Limb (tissue), 2 donors: ENCODE results near the gene SLC25A51.
"Not testable (repeated sequence)": the region's sequence is repeated elsewhere in the genome, so short reads cannot be mapped to it uniquely, and the experiment has no call there.

Experiments
- DNase-seq, 2 donors: peaks; one replicate each; pipeline ENCODE4 v3.0.0-alpha.2; 2016; ENCODE audit errors: extremely low spot score in 2 of 2

The SLC25A51 gene

GRCh38 chr9:37905776-37906175 lies 1.8 kb upstream of the SLC25A51 start:
- no peak for DNase-seq

GRCh38 chr9:37905131-37905505 lies 1.2 kb upstream of the SLC25A51 start:
- no peak for DNase-seq

- DNase-seq = no peak
Observed at GRCh38 chr9:37904445-37905130, 661 bp upstream of the SLC25A51 start.

- DNase-seq = no peak
Observed at GRCh38 chr9:37902796-37903646, 906 bp downstream of the SLC25A51 start.

GRCh38 chr9:37902131-37902530 lies 1.8 kb downstream of the SLC25A51 start:
- no peak for DNase-seq

DNA sequence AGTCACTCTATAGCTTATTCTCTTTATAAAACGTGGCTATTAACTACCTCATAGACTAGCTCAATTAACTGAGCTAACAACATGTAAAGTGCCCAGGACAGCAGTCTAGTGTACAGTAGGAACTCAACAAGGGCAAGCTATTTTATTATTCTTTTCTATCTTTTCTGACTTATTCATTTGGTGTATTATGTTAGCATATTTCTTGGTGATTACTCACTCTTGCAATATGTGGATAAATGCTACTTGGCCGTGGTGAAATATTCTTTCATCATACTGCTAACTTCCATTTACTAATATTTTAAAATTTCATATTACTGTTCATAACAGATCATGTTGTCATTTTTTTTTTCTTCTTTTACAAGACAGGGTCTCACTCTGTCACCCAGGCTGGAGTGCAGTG lies 4.9 kb downstream of the SLC25A51 start:
- DNase-seq = no peak

GRCh38 chr9:37897665-37898064 lies 6.3 kb downstream of the SLC25A51 start:
- DNase-seq = no peak

- DNase-seq = no peak
Observed at GRCh38 chr9:37892063-37892462, 11.9 kb downstream of the SLC25A51 start.

GRCh38 chr9:37891042-37891441 lies 12.9 kb downstream of the SLC25A51 start:
- not testable (repeated sequence) for DNase-seq

GRCh38 chr9:37889536-37889935 lies 14.4 kb downstream of the SLC25A51 start:
- DNase-seq = no peak

GRCh38 chr9:37887977-37888583 lies 15.8 kb downstream of the SLC25A51 start:
- DNase-seq = not testable (repeated sequence)

GRCh38 chr9:37880916-37881479 lies 22.9 kb downstream of the SLC25A51 start:
- no peak for DNase-seq

DNA sequence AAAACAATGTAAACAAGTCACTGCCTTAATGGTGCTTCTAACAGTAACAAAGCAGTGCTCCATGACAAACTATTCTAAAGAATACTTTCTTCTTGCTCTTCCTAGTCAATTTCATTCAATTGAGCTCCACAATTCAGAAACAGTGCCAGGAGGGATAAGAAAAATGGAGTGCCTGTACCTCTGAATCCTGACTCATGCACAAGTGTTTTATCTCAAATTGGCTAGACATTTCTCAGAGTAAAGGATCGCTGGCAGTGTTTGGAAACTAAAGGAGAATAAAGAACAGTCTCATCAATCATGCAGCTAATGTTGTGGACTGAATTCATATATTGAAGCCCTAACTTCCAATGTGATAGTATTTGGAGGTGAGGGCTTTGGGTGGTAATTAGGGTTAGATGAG lies 27.6 kb downstream of the SLC25A51 start:
- no peak for DNase-seq

GRCh38 chr9:37873955-37874354 lies 30.0 kb downstream of the SLC25A51 start:
- no peak for DNase-seq

DNA sequence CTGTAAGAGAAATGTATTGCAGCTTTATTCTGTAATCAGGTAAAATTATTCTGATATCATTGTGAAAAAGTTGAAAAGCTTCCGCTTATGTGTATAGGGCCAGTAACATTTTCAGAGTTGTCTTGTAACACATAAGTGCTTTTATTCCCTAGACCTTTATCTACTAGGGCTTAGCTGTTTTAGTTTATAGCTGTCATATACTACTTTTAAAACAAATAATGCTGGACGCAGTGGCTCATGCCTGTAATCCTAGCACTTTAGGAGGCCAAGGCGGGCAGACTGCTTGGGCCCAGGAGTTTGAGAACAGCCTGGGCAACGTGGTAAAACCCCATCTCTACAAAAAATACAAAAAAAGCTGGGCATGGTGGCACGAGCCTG lies 33.1 kb downstream of the SLC25A51 start:
- DNase-seq = no peak

DNA sequence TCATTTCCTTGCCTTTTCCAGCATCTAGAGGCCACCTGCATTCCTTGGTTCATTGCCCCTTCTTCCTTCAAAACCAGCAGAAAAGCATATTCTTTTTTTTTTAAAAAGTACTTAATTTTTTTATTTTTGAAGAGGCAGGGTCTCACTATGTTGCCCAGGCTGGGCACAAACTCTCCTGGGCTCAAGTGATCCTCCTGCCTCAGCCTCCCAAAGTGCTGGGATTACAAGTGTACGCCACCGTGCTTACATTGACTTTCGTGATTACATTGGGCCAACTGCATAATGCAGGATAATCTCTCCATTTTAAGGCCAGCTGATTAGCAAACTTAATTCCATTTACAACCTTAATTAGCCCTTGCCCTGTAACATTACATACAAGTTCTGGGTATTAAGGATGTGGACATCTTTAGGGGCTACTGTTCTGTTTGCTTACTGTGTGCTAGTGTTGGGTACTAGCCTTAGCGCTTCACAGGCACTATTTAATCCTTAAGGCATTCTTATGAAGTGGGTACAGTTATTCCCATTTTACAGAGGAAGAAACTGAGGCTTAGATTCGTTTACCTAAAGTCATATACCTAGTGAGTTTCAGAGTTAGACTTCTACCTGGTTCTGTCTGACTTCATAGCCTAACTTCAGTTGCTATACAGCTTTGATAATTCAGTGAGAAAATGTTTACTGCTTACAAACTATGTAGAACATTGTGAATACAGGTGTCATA lies 33.7 kb downstream of the SLC25A51 start:
- no peak for DNase-seq

- DNase-seq = no peak
Observed at GRCh38 chr9:37862530-37862929, 41.4 kb downstream of the SLC25A51 start.

DNA sequence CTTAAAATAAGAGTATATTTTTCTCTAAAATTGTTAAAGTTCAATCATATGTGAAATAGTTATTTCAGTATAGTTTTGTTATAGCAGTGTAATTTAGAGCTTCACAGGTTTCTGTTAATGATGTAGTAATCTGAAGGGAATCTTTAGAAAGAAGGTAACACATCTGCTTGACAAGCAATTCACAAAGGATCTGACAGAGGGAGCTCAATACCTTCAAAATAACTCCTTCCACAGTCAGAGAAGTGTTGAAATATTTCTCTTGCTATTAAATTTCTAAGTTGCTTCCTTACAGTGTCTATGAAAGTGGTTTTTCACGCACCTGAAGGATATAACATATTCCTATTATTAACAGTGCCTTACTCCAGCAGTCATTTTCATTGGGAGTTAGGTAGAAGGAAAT lies 44.9 kb downstream of the SLC25A51 start:
- DNase-seq = no peak

GRCh38 chr9:37856551-37856950 lies 47.4 kb downstream of the SLC25A51 start:
- DNase-seq = no peak

DNA sequence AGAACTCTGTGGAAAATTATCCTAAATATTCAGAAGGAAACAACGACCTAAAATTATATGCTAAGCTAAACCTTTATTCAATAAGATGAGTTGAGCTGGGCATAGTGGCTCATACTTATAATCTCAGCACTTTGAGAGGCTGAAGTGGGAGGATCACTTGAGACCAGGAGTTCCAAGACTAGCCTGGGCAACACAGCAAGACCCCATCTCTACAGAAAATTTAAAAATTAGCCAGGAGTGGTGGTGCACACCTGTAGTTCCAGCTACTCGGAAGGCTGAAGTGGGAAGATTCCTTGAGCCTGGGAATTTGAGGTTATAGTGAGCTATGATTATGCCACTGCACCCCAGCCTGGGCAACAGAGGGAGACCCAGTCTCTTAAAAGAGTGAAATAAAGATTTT lies 51.7 kb downstream of the SLC25A51 start:
- no peak for DNase-seq

DNA sequence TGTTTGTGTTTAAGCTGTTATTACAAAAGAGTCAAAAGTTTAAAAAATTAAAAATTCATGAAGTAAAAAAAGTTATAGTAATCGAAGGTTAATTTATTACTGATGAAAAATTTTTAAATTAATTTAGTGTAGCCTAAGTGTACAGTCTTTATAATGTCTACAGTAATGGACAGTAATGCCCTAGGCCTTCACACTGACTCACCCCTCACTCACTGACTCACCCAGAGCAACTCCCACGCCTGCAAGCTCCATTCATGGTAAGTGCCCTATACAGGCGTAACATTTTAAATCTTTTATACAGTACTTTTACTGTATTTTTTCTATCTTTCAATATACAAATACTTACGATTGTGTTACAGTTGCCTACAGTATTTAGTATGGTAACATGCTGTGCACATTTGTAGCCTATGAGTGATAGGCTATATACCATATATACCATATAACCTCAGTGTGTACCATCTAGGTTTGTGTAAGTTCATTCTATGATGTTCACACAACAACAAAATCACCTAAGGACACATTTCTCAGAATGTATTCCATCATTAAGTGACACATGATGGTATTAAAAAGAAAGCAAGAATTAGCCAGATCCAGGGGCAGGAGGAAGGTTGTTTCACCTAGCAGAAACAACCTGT lies 63.2 kb downstream of the SLC25A51 start:
- no peak for DNase-seq
